T-helper 1 cell treated with Interleukin-12 subunit alpha and Interleukin-12 subunit beta and Interleukin-4 antibody, amounts not matched to agents 30 ng/mL and 1 ng/mL, for 36 hours (primary cell): Measurements from ENCODE around the gene CEP57. TPM values are rescaled to one million over a fixed set of nuclear protein-coding genes. Genes with fewer than 3 reads are reported as not detected.
"Not testable (repeated sequence)": the region's sequence is repeated elsewhere in the genome, so short reads cannot be mapped to it uniquely, and the experiment has no call there.

Source experiments
- intact Hi-C: fragments of 100-400 bp; cut with micrococcal nuclease; formaldehyde crosslinking; loops from one replicate; pipeline ENCODE4 v1.15.1; 2024
- total RNA-seq: library from RNA; stranded (reverse); gene quantifications from 2 replicates; pipeline ENCODE4 v1.2.3, GENCODE V29; 2022

The CEP57 gene
- total RNA-seq, 1 donor from 2014 or later, result 69.0 TPM

- intact Hi-C loops, result no loop called here
Measured at GRCh38 chr11:95853138-95853537, 62.8 kb downstream of the CEP57 start.

- intact Hi-C loops, result no loop called here
Measured at GRCh38 chr11:95853862-95854261, 63.6 kb downstream of the CEP57 start.

- intact Hi-C loops, result not testable (repeated sequence)
Measured at GRCh38 chr11:95854362-95854761, 64.1 kb downstream of the CEP57 start.

GRCh38 chr11:95860024-95860423 is 69.7 kb downstream of the CEP57 start:
- intact Hi-C loops, result not testable (repeated sequence)

GRCh38 chr11:95863486-95864140 is 73.3 kb downstream of the CEP57 start:
- intact Hi-C loops, result no loop called here

- intact Hi-C loops, result no loop called here
Measured at GRCh38 chr11:95867105-95867504, 76.8 kb downstream of the CEP57 start.

- intact Hi-C loops, result not testable (repeated sequence)
Measured at GRCh38 chr11:95870877-95871276, 80.6 kb downstream of the CEP57 start.

GRCh38 chr11:95877291-95877690 is 87.0 kb downstream of the CEP57 start:
- intact Hi-C loops, result no loop called here

Other genes with a start within 250 kb of the CEP57 start
- gene FAM76B, start 716 bp upstream of the CEP57 start, total RNA-seq, result 46.3 and 47.4 TPM in 2 replicates
- gene MTMR2, start 133.6 kb downstream of the CEP57 start, total RNA-seq, result 22.3 and 24.1 TPM in 2 replicates